GM12872 (cell line): Measurements from ENCODE around the gene OR52I2.

Experiments
- CTCF ChIP-seq: IDR thresholded peaks from 3 replicates; pipeline ENCODE4 v1.5.1; 2011; ENCODE audit warnings: low read depth, mild to moderate bottlenecking, low read length, moderate library complexity; ENCODE audit not compliant: insufficient read depth

Gene OR52I2

GRCh38 chr11:4578624-4579023 lies 2.9 kb upstream of the OR52I2 start:
- TF ChIP-seq CTCF, result no peak

GRCh38 chr11:4580124-4580523 lies 1.4 kb upstream of the OR52I2 start:
- TF ChIP-seq CTCF, result no peak

GRCh38 chr11:4589017-4589416 lies 7.5 kb downstream of the OR52I2 start:
- TF ChIP-seq CTCF, result no peak

GRCh38 chr11:4593739-4594138 lies 12.2 kb downstream of the OR52I2 start, which contains the start of gene OR52I1:
TSS of gene OR52I1 (plus strand) at chr11:4594039. CDS start at chr11:4594039, 0 bp downstream.
- TF ChIP-seq CTCF, result no peak

- TF ChIP-seq CTCF, result no peak
These were observed 23.5 kb downstream of the OR52I2 start for GRCh38 chr11:4605057-4605456.

- TF ChIP-seq CTCF, result no peak
These were observed 24.9 kb downstream of the OR52I2 start for GRCh38 chr11:4606231-4607015.

GRCh38 chr11:4607096-4607495 lies 25.6 kb downstream of the OR52I2 start:
- TF ChIP-seq CTCF, result no peak
